Endothelial cell of umbilical vein (primary cell): Measurements from ENCODE around the gene NKD2. TPM values are rescaled to one million over a fixed set of nuclear protein-coding genes. Genes with fewer than 3 reads are reported as not detected.

Experiments used
- BruUV-seq: library from RNA; stranded (reverse); fragments of 400-500 nt; replicated peaks from 2 replicates; lab custom pipeline; 2021; lab: Mats Ljungman, UMichigan
- CTCF ChIA-PET: fragments of 300-600, 350-600 bp; sonication (Branson Sonifier 250); formaldehyde crosslinking; loops from one replicate; lab custom pipeline; 2021; ENCODE audit warnings: antibody characterized with exemption, inconsistent platforms; lab: Charles Lee
- POLR2A ChIA-PET: fragments of 300-600, 350-600 bp; sonication (Branson Sonifier 250); formaldehyde crosslinking; loops from one replicate; lab custom pipeline; 2021; ENCODE audit warnings: antibody characterized with exemption, inconsistent platforms; lab: Charles Lee
- DNase-seq: peaks from one replicate; pipeline ENCODE4 v3.0.0-alpha.2; 2011; ENCODE audit warnings: low read depth, low spot score
- FAIRE-seq: peaks from 2 replicates; lab custom pipeline; 2011; peaks lifted over from hg19 to GRCh38; lab: Jason Lieb, UNC
- H2AFZ ChIP-seq: 2 replicates; pipeline ENCODE4 v1.6.0; 2012; ENCODE audit warnings: low read depth, low read length, control low read depth, inconsistent platforms
- H3K27ac ChIP-seq: 2 replicates; pipeline ENCODE4 v1.5.1; 2011; ENCODE audit warnings: low read depth, mild to moderate bottlenecking, control low read depth, low read length, moderate library complexity; ENCODE audit not compliant: insufficient read depth
- H3K27me3 ChIP-seq, 2 experiments: 2 replicates each; pipeline versions ENCODE4 v1.6.0 to v1.6.1; 2011; ENCODE audit warnings: low read length in 2 of 2, mixed read lengths in 1 of 2; ENCODE audit not compliant: control insufficient read depth in 2 of 2, insufficient read depth in 2 of 2
- H3K36me3 ChIP-seq, 2 experiments: 2 replicates in 1 of 2; 3 replicates in 1 of 2; pipeline ENCODE4 v1.5.1; 2011; ENCODE audit warnings: low read length in 2 of 2, mild to moderate bottlenecking in 1 of 2, moderate library complexity in 1 of 2; ENCODE audit not compliant: control insufficient read depth in 2 of 2, insufficient read depth in 2 of 2; ENCODE audit errors: extremely low read depth in 1 of 2
- H3K4me1 ChIP-seq: 3 replicates; pipeline ENCODE4 v1.5.1; 2011; ENCODE audit warnings: mild to moderate bottlenecking, low read length; ENCODE audit not compliant: control insufficient read depth, insufficient read depth; ENCODE audit errors: extremely low read depth
- H3K4me2 ChIP-seq: 2 replicates; pipeline ENCODE4 v1.6.1; 2011; ENCODE audit warnings: low read length, control low read depth, mixed read lengths; ENCODE audit not compliant: insufficient read depth
- H3K4me3 ChIP-seq, 3 experiments: fragments of 200-600 bp in 1 of 3; sonication (generic), shearing (Covaris generic) in 1 of 3; replicated peaks in 1 of 3; 2 replicates each; pipeline ENCODE4 v1.5.1; 2011 to 2016; ENCODE audit warnings: control low read depth in 3 of 3, low read length in 3 of 3, mild to moderate bottlenecking in 2 of 3, inconsistent platforms in 1 of 3, low read depth in 1 of 3, moderate library complexity in 1 of 3; ENCODE audit not compliant: insufficient read depth in 1 of 3
- H3K79me2 ChIP-seq: 2 replicates; pipeline ENCODE4 v1.6.0; 2012; ENCODE audit warnings: low read length, inconsistent platforms; ENCODE audit not compliant: control insufficient read depth, insufficient read depth
- H3K9ac ChIP-seq: replicated peaks from 2 replicates; pipeline ENCODE3; 2011; ENCODE audit warnings: low read length, control low read depth; ENCODE audit not compliant: insufficient read depth; ENCODE audit errors: extremely low read depth
- H3K9me1 ChIP-seq: replicated peaks from 3 replicates; pipeline ENCODE4 v1.6.0; 2011; ENCODE audit warnings: mild to moderate bottlenecking, low read length; ENCODE audit not compliant: control insufficient read depth, insufficient read depth; ENCODE audit errors: extremely low read depth
- H3K9me3 ChIP-seq: replicated peaks from 2 replicates; pipeline ENCODE4 v1.5.1; 2012; ENCODE audit warnings: low read length, inconsistent platforms; ENCODE audit not compliant: control insufficient read depth, insufficient read depth
- H4K20me1 ChIP-seq: replicated peaks from 2 replicates; pipeline ENCODE3; 2011; ENCODE audit warnings: mild to moderate bottlenecking, low read length; ENCODE audit not compliant: control insufficient read depth, insufficient read depth; ENCODE audit errors: extremely low read depth
- EZH2 ChIP-seq: IDR thresholded peaks from 2 replicates; pipeline ENCODE4 v1.6.1; 2012; ENCODE audit warnings: borderline replicate concordance, low read depth, mild to moderate bottlenecking, moderate library complexity, low read length, inconsistent platforms; ENCODE audit not compliant: severe bottlenecking
- MYC ChIP-seq: IDR thresholded peaks from one replicate; pipeline ENCODE4 v1.6.1; 2011; ENCODE audit warnings: mild to moderate bottlenecking, low read depth, low read length
- POLR2A ChIP-seq: IDR thresholded peaks from 2 replicates; pipeline ENCODE4 v1.6.1; 2012; ENCODE audit warnings: low read depth, mild to moderate bottlenecking, control low read depth, low read length
- dilution Hi-C: fragments of 300-500 bp; cut with MboI; formaldehyde crosslinking; loops from one replicate; pipeline ENCODE4 v1.15.0; 2019; ENCODE audit warnings: low sequenced_read_pairs; ENCODE audit not compliant: extremely low pct_ligation_motif_present
- intact Hi-C: fragments of 100-400 bp; cut with micrococcal nuclease; formaldehyde crosslinking; loops from one replicate; pipeline ENCODE4 v1.10.0; 2022
- polyA plus RNA-seq, 4 experiments: library from polyadenylated mRNA; depleted of rRNA in 3 of 4; stranded (reverse) in 3 of 4; unstranded in 1 of 4; fragments of >200 nt; gene quantifications; 2 replicates each; pipeline versions ENCODE4 v1.2.1 to v1.2.3, GENCODE V29; 2011 to 2012; ENCODE audit warnings: missing spikeins in 1 of 4
- total RNA-seq: library from RNA; stranded (reverse); gene quantifications from 2 replicates; pipeline ENCODE4 v1.2.3, GENCODE V29; 2021
- TF ChIP-seq, protein P1 (sequence below), 2 donors: IDR thresholded peaks; 1 replicate in 1 of 2; 2 replicates in 1 of 2; pipeline ENCODE4 v1.5.1; 2011; ENCODE audit warnings: low read length in 2 of 2, mild to moderate bottlenecking in 2 of 2, moderate library complexity in 2 of 2, control low read depth in 1 of 2, inconsistent platforms in 1 of 2, low read depth in 1 of 2; ENCODE audit not compliant: insufficient read depth in 1 of 2; ENCODE audit errors: extremely low read depth in 1 of 2
- TF ChIP-seq, protein P2 (sequence below): IDR thresholded peaks from 2 replicates; pipeline ENCODE4 v1.6.1; 2011; ENCODE audit not compliant: insufficient read depth, insufficient read length

The NKD2 gene
- total and polyA plus RNA-seq, 2 donors (not counting 3 experiments of a cell fraction or from before 2014, with no cell fraction given): 0.08 TPM; not detected in 1

DNA sequence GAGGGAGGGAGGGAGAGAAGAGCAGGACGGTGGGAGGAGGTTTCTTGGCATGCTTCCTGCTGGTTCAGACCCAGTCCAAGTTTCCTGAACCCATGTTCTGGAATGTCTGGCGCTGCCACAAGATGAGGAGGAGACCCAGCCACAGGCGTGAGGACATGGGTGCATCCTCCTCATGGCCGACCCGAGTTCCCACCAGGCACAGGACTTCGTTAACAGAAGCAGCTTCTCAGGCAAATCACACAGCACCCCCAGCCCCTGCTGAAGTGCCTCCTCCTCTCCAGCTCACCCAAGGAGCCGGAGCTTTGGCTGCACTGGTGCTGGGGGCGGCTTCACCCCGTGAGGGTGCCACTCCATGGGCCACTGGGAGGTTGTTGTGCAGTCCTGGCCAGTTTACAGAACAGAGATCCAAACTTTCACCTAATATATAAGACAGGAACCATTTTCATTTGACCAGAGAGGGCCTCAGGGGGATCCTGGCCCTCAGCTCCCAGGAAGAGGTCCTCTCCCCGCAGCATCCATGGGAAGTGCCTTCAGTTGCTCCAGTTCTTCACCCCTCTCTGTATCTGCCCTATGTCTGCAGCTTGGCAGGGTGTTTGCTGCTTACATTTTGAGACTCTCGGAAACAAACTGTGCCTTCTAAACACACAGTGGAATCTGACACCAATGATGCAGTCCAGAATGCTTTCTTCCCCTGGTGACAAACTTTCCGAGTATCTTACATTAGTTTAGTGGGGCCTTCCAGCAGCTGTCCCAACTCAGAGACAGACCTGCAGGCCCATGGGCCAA lies 10.2 kb upstream of the NKD2 start:
- no peak for FAIRE-seq
- H3K4me3 ChIP-seq: no peak overlapping the region
- ChIA-PET POLR2A (no interaction called here), CTCF (no interaction called here)
- no peak overlapping the region for H3K9ac ChIP-seq
- no peaks in the 10 kb centered on the region for H3K36me3 ChIP-seq
- no peaks in the 10 kb centered on the region for H3K9me1 ChIP-seq
- H3K4me2 ChIP-seq: no peak overlapping the region
- H3K27me3 ChIP-seq: peaks cover 0 to 9% of the 10 kb centered on the region in 2 experiments
- H4K20me1 ChIP-seq: no peaks in the 10 kb centered on the region
- dilution Hi-C loops: no loop called here
- H2AFZ ChIP-seq: no peak overlapping the region
- no peak overlapping the region for H3K27ac ChIP-seq
- intact Hi-C loops: no loop called here
- no peaks in the 10 kb centered on the region for H3K9me3 ChIP-seq
- no peak for DNase-seq
- no TSS peak for BruUV-seq
- no peak for TF ChIP-seq EZH2
- TF ChIP-seq, protein P1, sequence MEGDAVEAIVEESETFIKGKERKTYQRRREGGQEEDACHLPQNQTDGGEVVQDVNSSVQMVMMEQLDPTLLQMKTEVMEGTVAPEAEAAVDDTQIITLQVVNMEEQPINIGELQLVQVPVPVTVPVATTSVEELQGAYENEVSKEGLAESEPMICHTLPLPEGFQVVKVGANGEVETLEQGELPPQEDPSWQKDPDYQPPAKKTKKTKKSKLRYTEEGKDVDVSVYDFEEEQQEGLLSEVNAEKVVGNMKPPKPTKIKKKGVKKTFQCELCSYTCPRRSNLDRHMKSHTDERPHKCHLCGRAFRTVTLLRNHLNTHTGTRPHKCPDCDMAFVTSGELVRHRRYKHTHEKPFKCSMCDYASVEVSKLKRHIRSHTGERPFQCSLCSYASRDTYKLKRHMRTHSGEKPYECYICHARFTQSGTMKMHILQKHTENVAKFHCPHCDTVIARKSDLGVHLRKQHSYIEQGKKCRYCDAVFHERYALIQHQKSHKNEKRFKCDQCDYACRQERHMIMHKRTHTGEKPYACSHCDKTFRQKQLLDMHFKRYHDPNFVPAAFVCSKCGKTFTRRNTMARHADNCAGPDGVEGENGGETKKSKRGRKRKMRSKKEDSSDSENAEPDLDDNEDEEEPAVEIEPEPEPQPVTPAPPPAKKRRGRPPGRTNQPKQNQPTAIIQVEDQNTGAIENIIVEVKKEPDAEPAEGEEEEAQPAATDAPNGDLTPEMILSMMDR (IDR thresholded peaks at IDR 0.05; ENCODE audit: extremely low read depth in 1 of 2, insufficient read depth in 1 of 2, low read depth in 1 of 2, low read length in 2 of 2): no peak
- H3K4me1 ChIP-seq: no peaks in the 10 kb centered on the region
- no peaks in the 10 kb centered on the region for H3K79me2 ChIP-seq

DNA sequence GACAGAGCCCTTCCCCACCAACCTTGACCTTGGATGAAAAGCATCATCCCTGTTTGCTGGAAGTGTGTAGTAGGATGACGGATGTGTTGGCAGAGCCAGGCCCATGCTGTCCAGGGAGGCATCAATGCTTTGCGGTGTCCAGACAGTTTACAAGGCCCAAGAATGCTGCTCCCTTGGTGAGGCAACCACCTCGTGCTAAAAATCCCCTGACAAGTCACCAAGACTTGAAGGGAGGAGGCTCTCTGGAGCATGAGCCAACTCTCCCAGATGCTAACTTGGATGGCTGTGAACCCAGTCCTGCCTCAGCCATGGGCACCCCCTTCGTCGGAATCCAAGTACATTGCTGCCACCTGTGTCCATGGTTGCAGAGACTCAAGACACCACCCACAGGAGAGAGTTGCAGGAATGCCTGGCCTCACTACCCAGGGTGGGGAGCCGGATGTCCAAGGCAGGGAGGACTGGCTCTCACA lies 9.5 kb upstream of the NKD2 start:
- dilution Hi-C loops: no loop called here
- DNase-seq (no peak), FAIRE-seq (no peak)
- H3K9me1 ChIP-seq: no peaks in the 10 kb centered on the region
- no peak overlapping the region for H3K9ac ChIP-seq
- no peak overlapping the region for H3K27ac ChIP-seq
- H2AFZ ChIP-seq: no peak overlapping the region
- H3K36me3 ChIP-seq: no peaks in the 10 kb centered on the region
- H3K9me3 ChIP-seq: no peaks in the 10 kb centered on the region
- no TSS peak for BruUV-seq
- no peaks in the 10 kb centered on the region for H3K79me2 ChIP-seq
- ChIA-PET POLR2A (no interaction called here), CTCF (no interaction called here)
- intact Hi-C loops: no loop called here
- TF ChIP-seq POLR2A (no peak), MYC (no peak)
- TF ChIP-seq, protein P2, sequence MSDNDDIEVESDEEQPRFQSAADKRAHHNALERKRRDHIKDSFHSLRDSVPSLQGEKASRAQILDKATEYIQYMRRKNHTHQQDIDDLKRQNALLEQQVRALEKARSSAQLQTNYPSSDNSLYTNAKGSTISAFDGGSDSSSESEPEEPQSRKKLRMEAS: no peak
- no peak overlapping the region for H3K4me2 ChIP-seq
- H3K4me1 ChIP-seq: no peaks in the 10 kb centered on the region
- H3K27me3 ChIP-seq: peaks cover 0 to 9% of the 10 kb centered on the region in 2 experiments
- H4K20me1 ChIP-seq: no peaks in the 10 kb centered on the region
- no peak overlapping the region for H3K4me3 ChIP-seq
